Measurements from ENCODE around the gene ENDOV.

The ENDOV gene

DNA sequence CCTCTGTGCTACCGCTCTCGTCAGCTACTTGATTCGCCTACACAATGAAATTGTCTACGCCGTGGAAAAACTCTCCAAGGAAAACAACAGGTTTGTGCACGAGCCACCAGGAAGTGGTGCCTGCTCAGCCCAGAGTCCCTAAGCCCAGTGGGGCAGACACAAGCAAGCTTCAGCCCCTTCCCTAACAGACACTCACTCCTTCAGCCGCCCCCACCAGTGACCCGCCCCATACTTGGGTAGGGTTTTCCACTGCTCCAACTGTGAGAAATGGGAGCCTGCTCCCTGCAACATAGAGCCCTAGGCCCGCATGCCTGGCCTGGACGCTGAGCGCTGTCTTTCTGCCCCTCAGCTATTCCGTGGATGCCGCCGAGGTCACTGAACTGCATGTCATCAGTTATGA is 28.6 kb upstream of the ENDOV start:
- TF ChIP-seq, protein P1, sequence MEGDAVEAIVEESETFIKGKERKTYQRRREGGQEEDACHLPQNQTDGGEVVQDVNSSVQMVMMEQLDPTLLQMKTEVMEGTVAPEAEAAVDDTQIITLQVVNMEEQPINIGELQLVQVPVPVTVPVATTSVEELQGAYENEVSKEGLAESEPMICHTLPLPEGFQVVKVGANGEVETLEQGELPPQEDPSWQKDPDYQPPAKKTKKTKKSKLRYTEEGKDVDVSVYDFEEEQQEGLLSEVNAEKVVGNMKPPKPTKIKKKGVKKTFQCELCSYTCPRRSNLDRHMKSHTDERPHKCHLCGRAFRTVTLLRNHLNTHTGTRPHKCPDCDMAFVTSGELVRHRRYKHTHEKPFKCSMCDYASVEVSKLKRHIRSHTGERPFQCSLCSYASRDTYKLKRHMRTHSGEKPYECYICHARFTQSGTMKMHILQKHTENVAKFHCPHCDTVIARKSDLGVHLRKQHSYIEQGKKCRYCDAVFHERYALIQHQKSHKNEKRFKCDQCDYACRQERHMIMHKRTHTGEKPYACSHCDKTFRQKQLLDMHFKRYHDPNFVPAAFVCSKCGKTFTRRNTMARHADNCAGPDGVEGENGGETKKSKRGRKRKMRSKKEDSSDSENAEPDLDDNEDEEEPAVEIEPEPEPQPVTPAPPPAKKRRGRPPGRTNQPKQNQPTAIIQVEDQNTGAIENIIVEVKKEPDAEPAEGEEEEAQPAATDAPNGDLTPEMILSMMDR (IDR thresholded peaks at IDR 0.05; ENCODE audit: low read length, missing control alignments) = no peak
- H3K4me3 ChIP-seq (replicated peaks; ENCODE audit: low read depth, low read length) = no peak overlapping the region
- no peak for DNase-seq (ENCODE audit: low read depth)

DNA sequence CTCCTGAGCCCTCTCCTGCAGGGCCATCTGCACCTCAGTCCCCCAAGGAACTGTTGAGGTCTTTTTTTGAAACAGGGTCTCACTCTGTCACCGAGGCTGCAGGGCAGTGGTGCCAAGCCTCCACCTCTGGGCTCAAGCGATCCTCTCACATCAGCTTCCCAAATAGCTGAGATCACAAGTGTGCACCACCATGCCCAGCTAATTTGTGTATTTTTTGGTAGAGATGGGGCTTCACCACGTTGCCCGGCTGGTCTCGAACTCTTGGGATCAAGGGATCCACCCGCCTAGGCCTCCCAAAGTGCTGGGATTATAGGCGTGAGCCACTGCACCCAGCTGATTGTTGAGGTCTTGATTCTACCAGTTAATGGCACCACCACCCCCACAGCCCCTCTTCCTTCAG is 27.9 kb upstream of the ENDOV start:
- TF ChIP-seq, protein P1 (IDR thresholded peaks at IDR 0.05; ENCODE audit: low read length, missing control alignments) = no peak
- no peak for DNase-seq (ENCODE audit: low read depth)
- no peak overlapping the region for H3K4me3 ChIP-seq (replicated peaks; ENCODE audit: low read depth, low read length)

DNA sequence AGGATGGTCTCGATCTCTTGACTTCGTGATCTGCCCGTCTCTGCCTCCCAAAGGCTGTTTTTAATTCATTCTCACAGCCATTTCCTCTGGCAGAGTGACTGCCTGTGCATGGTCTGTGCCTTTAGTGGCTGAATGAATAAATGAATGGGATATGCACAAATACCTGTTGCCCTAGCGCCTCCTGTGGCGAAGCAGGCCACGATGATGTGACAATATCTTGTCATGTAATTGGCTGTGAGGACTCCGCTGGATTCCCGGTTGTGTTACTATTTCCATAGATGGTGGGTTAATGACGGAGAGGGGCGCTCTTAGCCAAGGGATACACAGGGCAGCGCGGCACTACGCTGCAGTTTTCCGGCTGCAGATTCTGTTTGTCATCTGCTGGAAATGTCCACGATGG is 26.8 kb upstream of the ENDOV start:
- no peak for DNase-seq (ENCODE audit: low read depth)
- TF ChIP-seq, protein P1 (IDR thresholded peaks at IDR 0.05; ENCODE audit: low read length, missing control alignments) = no peak
- H3K4me3 ChIP-seq (replicated peaks; ENCODE audit: low read depth, low read length) = no peak overlapping the region

DNA sequence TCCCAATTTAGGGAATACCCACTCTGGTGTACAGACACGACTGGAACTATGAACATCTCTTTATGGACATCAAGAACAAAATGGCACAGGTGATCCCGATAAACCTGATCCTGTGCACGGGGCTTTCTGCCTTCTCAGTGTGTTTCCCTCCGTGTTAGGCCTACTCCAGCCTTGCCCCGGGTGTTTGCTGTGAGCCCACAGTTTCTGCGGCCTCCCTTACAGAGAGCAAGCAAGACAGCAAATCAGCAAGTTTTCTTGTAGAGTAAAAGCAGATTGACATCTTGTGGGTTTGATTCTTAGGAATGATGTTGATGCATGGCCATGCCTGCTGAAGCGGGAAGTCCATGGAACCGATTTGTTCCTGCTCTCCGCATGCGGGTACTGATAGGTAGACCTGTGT is 26.4 kb upstream of the ENDOV start:
- no peak for DNase-seq (ENCODE audit: low read depth)
- TF ChIP-seq, protein P1 (IDR thresholded peaks at IDR 0.05; ENCODE audit: low read length, missing control alignments) = no peak

DNA sequence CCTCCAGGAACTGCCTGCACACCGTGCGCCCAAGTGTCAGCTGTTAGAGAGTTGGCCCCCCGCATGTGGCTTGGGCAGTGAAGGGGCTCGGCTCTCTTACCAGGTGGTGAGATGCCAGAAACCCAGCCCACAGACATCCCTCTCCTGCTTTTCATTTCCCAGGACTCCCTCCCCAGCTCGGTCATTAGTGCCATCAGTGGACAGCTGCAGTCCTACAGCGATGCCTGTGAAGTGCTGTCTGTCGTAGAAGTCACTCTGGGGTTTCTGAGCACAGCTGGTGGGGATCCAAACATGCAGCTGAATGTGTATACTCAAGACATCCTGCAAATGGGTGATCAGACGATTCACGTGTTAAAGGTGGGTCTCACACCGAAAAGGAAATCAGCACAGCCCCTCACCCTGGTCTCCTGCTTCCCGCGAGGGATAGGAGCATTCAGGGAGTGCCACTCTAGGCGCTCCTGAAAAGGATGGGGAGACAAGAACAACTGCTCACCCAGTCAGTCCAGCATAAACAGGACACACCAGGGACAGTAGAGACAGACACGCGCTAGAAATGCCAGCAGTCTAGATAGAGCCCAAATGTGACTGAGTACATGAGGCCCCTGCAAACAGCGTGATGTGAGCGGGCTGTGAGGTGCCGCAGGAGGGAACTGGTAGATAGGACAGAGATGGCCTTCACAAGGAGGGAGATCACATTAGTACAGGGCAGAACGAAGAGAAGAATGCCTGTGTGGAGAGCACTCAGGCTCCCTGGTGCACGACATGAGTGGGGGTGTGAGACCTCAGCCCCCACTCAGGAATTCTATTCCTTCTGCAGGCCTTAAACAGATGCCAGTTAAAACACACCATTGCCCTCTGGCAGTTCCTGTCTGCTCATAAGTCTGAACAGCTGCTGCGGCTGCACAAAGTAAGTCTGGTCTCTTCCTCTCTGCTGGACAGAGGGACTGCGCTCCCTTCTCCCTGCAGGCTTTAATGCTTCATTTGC is 25.7 kb upstream of the ENDOV start:
- DNase-seq (ENCODE audit: low read depth) = no peak
- H3K4me3 ChIP-seq (replicated peaks; ENCODE audit: low read depth, low read length) = no peak overlapping the region
- TF ChIP-seq, protein P1 (IDR thresholded peaks at IDR 0.05; ENCODE audit: low read length, missing control alignments) = no peak

More for the DNA sequence above, 26.4 kb upstream of the ENDOV start:
- H3K4me3 ChIP-seq (replicated peaks; ENCODE audit: low read depth, low read length) = no peak overlapping the region

DNA sequence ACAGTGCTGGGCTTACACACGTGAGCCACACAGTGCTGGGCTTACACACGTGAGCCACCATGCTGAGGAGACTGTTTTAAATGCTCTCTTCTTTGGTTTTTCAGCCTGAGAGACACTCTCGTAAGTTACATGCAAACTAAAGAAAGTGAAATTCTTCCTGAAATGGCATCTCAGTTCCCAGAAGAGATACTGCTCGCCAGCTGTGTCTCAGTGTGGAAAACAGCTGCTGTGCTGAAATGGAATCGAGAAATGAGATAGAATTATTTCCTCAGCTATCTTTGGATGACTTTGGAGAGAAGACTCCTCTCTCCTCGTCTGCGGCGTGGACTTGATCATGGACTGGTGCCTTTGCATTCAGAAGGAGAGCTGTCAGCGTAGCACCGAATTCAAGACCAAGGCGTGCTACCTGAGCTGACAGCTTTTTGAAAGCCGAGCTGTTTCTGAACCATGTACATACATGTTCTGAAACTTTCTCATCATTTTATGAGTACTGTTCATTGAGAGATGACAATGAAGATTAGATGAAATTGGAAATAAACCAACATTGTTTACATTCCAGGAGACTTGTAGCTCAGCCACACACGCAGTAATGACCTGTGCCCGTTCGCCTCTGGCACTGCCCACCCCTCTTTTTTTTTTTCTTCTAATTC is 21.6 kb upstream of the ENDOV start:
- DNase-seq (ENCODE audit: low read depth) = no peak
- TF ChIP-seq, protein P1 (IDR thresholded peaks at IDR 0.05; ENCODE audit: low read length, missing control alignments) = no peak
- H3K4me3 ChIP-seq (replicated peaks; ENCODE audit: low read depth, low read length) = no peak overlapping the region

Data from fibroblast of pulmonary artery (primary cell).